ENCODE measurements around the gene UBE2L6.
A peak's percentile ranks its signal among the peaks of the same experiment; 100 is the strongest.

The UBE2L6 gene

DNA sequence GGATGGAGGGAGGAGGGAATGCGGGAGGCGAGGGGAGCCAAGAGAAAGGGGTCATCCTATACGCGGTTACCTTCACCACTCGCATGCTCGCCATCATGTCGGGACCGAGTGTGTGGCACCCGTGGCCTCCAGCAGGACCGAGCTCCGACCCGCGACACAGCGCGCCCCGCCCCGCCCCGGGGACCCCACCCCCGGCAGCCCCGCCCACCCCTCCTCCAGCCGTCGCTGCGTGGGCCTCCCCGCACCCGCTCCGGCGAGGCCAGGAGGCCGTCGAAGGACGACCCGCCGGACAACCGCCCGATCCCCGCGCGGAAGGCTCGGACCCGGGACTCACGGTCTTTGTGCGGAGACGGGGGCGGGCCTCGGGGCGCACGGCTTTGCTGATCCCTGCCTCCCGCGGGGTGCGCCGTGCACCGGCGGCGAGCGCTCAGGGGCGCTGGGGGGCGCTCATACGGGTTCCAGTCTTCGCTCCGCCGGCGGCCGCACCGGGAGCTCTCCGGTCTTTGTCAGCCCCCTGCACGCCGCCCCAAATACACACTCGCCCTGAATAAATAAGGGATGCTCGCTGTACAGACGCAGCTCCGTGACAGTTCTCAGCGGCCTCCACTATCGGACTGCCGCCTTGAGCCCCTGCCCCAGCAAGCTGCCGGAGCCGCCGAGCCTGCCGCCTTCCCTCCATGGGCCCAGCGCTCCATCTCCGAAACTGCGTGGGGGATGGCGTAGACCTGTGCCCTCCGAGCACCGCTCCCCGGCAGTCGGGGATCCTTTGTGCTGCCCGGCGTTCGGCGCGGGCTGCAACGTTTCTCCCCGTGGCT lies at the start of gene UBE2L6:
Gene UBE2L6 (minus strand): TSS at position 158 of the 815 bp plus-strand sequence. CDS start 61 bp downstream, at position 97.
- DNase-seq, result peak; percentile 73

- no peak for DNase-seq
Measured at GRCh38 chr11:57616595-57616994, 49.1 kb upstream of the UBE2L6 start.

DNA sequence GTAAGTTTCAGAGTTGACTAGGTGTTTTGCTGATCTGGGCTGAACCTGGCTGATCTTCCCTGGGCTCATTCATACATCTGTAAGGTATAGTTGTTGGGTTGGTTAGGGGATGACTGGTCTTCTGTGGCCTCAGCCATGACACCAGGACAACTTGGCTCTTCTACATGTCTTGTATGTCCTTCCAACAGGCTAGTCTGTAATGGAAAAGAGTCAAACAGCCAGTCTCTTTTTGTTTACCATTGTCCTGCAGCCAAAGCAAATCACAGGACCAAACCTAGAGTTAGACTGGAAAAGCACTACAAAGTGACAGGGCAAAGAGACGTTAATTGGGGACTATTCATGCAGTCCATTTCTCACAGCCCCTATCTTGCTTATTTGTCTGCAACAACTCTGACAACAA lies 47.8 kb upstream of the UBE2L6 start:
- no peak for DNase-seq

DNA sequence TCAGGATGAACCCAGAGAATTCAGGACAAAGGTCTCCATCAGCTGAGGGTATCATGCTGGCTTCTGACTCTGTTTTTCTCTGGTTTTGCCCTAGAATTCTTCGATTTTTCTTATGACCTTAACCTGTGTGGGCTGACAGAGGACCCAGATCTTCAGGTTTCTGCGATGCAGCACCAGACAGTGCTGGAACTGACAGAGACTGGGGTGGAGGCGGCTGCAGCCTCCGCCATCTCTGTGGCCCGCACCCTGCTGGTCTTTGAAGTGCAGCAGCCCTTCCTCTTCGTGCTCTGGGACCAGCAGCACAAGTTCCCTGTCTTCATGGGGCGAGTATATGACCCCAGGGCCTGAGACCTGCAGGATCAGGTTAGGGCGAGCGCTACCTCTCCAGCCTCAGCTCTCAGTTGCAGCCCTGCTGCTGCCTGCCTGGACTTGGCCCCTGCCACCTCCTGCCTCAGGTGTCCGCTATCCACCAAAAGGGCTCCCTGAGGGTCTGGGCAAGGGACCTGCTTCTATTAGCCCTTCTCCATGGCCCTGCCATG lies 46.8 kb upstream of the UBE2L6 start:
- no peak for DNase-seq

- no peak for DNase-seq
Measured at GRCh38 chr11:57610170-57610569, 42.7 kb upstream of the UBE2L6 start.

- no peak for DNase-seq
Measured at GRCh38 chr11:57605028-57605420, 37.6 kb upstream of the UBE2L6 start.

GRCh38 chr11:57604296-57605027 lies 37.0 kb upstream of the UBE2L6 start:
- no peak for DNase-seq

- no peak for DNase-seq
Measured at GRCh38 chr11:57601297-57601696, 33.8 kb upstream of the UBE2L6 start.

- DNase-seq, result no peak
Measured at GRCh38 chr11:57599381-57599780, 31.9 kb upstream of the UBE2L6 start.

- no peak for DNase-seq
Measured at GRCh38 chr11:57598831-57599155, 31.3 kb upstream of the UBE2L6 start.

- DNase-seq, result no peak
Measured at GRCh38 chr11:57597916-57598830, 30.7 kb upstream of the UBE2L6 start.

GRCh38 chr11:57597461-57597915 lies 30.0 kb upstream of the UBE2L6 start, which contains the start of gene SERPING1:
Gene SERPING1 (plus strand): TSS chr11:57597685. CDS start chr11:57598271, 586 bp downstream.
- DNase-seq, result no peak

DNA sequence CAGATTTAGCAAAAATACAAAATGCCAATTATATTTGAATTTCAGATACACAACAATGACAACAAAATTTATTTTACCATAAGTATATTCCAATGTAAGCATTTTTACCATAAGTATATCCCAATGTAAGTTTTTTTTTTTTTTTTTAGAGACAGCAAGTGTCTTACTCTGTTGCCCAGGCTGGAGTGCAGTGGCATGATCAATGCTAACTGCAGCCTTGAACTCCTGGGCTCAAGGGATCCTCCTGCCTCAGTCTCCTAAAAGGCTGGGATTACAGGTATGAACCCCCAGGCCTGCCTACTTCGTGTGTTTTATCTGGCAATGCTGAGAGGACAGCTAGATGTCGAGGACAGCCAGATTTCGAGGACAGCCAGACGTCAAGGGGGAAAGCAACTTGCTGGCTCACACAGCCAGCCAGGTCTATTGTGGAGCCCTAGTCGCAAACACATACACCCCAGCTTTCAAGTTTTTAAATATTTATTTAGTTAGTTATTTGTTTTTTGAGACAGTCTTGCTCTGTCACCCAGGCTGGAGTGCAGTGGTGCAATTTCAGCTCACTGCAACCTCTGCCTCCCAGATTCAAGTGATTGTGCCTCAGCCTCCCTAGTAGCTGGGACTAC lies 28.9 kb upstream of the UBE2L6 start:
- no peak for DNase-seq

DNA sequence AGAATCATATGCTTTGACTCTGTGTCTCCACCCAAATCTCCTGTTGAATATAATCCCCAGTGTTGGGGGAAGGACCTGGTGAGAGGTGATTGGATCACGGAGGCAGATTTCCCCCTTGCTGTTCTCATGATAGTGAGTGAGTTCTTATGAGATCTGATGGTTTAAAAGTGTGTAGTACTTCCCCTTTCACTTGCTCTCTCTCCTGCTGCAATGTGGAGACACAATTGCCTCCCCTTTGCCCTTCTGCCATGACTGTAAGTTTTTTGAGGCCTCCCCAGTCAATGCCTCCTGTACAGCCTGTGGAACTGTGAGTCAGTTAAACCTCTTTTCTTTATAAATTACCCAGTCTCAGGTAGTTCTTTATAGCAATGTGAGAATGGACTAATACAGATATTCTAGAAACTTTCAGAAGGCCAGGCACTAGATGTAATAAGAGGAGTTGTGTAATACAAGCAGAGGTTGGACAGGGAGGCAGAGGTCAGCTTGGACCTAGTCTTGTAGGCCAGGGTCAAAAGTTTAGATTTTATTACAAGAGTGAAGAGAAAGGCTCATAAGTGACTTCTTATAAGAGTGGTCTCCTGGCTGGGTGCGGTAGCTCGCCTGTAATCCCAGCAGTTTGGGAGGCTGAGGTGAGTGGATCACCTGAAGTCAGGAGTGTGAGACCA lies 20.7 kb upstream of the UBE2L6 start:
- no peak for DNase-seq

DNA sequence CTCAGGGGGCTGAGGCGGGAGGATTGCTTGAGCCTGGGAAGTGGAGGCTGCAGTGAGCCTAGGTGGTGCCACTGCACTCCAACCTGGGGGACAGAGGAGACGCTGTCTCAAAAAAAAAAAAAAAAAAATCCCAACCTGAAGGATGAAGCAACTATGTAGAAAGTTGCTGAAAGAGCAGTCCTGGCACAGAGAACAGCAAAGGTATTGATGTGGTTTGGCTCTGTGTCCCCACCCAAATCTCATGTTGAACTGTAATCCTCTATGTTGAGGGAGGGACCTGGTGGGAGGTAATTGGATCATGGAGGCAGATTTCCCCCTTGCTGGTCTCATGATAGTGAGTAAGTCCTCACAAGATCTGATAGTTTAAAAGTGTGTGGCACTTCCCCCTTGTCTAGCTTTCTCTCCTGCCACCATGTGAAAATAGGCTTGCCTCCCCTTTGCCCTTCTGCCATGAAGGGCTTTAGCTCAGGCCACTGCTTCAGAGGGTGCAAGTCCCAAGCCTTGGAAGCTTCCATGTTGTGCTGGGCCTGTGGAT lies 19.3 kb upstream of the UBE2L6 start:
- no peak for DNase-seq

DNA sequence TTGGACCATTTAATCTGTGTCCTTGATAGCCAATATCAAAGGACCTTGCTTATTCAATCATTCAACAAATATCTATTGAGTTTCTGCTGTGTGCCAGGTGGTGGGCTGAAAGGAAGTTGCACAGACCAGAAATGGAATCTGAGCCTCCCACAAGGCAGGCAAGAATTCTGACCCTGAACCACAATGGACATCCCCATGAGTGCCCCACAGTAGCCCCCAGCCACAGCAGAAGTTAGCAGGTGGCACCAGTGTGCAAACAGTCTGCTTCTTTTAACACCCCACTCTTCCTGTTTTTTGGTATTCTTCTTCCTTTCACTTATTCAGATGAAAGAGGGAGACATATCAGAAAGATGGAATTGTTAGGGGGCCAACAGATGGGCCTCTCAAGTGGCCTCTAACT lies 17.8 kb upstream of the UBE2L6 start:
- DNase-seq, result no peak

DNA sequence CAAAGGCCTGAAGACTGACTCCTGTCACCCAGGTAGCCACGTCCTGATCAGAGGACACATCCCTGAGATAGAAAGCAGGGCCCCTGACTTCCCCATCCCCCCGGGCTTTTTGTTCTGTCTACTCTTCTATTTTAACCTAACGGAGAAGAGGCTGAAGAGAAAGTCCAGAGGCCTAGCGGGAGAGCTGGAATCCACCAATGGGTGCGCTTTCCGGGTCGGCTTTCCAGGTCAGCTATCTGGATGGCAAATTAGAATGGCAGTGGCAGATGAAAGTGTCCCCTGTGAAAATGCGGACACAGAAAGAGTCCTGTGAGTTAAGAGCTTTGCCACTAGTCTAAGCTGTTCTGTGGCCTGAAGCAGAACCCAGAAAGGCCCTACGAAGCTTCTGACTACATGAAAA lies 16.9 kb upstream of the UBE2L6 start:
- DNase-seq, result no peak

DNA sequence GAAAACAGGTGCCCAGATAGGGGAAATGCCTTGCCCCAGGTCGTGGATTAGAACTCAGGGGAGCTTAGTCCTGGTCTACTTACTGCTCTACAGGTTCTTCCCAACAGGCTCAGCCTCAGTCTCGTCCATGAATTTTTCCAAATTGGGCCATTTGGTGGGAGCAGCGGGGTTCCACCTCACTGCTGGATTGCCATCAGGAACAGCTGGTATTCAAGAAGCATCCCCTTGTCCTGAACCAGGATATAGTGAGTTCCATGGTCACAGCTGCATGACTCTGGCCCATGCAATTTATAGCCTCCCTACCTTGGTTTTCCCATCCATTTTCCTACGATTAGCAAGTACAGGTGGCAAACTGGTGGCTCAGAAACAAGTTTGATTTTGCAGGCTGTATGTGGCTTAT lies 6.6 kb upstream of the UBE2L6 start:
- no peak for DNase-seq

DNA sequence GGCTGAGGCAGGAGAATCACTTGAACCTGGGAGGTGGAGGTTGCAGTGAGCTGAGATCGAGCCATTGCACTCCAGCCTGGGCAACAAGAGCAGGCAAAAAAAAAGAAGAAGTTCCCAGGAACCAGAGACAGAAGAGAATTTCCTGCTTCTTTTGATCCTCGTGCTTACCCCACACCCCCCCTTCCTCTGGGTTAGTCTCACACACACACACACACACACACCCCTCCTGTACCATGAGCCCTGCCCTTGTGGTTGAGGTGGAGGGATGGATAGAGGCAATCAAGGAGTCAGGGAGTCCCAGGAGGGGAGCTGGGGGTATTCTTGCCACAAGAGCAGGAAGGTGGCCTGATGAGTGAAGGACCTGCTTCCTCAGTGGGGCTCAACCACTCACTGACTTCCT lies 4.1 kb upstream of the UBE2L6 start:
- DNase-seq, result no peak

GRCh38 chr11:57568330-57568766 lies 876 bp upstream of the UBE2L6 start:
- DNase-seq, result peak; percentile 93

DNA sequence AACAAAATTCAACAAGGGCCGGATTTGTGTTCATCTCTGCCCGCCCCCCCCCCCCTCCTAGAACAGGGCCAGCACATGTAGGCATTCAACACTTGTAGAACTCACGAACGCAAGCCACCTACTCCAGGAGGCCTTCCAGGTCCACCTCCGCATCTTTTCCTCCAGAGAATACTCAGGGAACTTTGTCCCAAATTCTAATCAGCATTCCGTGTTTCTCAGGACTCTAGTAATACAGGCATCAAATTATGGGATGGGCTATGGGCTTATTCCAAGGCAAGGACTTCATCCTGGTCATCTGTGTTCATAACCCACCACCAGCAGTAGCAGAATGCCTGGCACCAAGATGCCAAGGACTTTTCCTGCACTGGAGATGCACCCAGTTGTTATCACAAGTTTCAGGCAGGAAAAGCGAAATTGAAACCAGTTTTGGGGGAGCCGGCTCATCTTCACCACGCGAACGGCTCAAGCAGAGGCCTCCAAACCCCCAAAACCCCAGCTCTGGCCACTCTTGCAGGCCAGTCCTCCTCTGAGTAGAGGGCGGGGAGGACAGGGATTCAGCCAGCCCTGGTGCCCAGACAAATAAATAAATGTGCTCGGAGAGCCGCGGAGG lies 462 bp downstream of the UBE2L6 start:
- DNase-seq, result peak; percentile 37
